Lung (tissue), 12 donors: Measurements from ENCODE around the gene RNF115. TPM values are rescaled to one million over a fixed set of nuclear protein-coding genes. Genes with fewer than 3 reads are reported as not detected.

Source experiments
- ATAC-seq: fragments of 200-7000 bp; cut with Tn5 transposase; one replicate; pipeline ENCODE4 v1.9.1; 2020; ENCODE audit warnings: moderate number of reproducible peaks; ENCODE audit not compliant: insufficient read depth, low FRiP score
- DNase-seq, 3 donors: peaks; one replicate each; pipeline ENCODE4 v3.0.0-alpha.2; 2013 to 2017
- H3K27ac ChIP-seq, 2 donors: one replicate each; pipeline ENCODE4 v1.5.1; 2013; ENCODE audit warnings: mild to moderate bottlenecking in 2 of 2, moderate library complexity in 2 of 2, control low read depth in 1 of 2, inconsistent platforms in 1 of 2, low read depth in 1 of 2, low read length in 1 of 2
- H3K27me3 ChIP-seq, 3 donors: one replicate each; pipeline ENCODE4 v1.5.1; 2013; ENCODE audit warnings: low read length in 2 of 3; ENCODE audit not compliant: control insufficient read depth in 3 of 3, insufficient read depth in 3 of 3
- H3K36me3 ChIP-seq, 4 donors: one replicate each; pipeline ENCODE4 v1.5.1; 2013; ENCODE audit warnings: low read length in 4 of 4, mild to moderate bottlenecking in 1 of 4, moderate library complexity in 1 of 4; ENCODE audit not compliant: control insufficient read depth in 4 of 4, insufficient read depth in 4 of 4
- H3K4me1 ChIP-seq, 5 donors: one replicate each; pipeline ENCODE4 v1.5.1; 2013; ENCODE audit warnings: low read length in 5 of 5, mild to moderate bottlenecking in 2 of 5, moderate library complexity in 1 of 5; ENCODE audit not compliant: control insufficient read depth in 5 of 5, insufficient read depth in 5 of 5
- H3K4me3 ChIP-seq: one replicate; pipeline ENCODE4 v1.5.1; 2013; ENCODE audit warnings: mild to moderate bottlenecking, control low read depth, moderate library complexity
- H3K9ac ChIP-seq, 2 donors: one replicate each; pipeline ENCODE4 v1.5.1; 2013; ENCODE audit warnings: low read length in 2 of 2, control low read depth in 1 of 2; ENCODE audit not compliant: insufficient read depth in 1 of 2
- H3K9me3 ChIP-seq, 4 donors: one replicate each; pipeline ENCODE4 v1.5.1; 2013; ENCODE audit warnings: low read length in 3 of 4, mild to moderate bottlenecking in 1 of 4, moderate library complexity in 1 of 4; ENCODE audit not compliant: control insufficient read depth in 4 of 4, insufficient read depth in 3 of 4
- WGBS, 2 donors: extraction: QIAGEN DNeasy Blood & Tissue Kit; methylation state at CpG; one replicate each; pipeline ENCODE4 v1.1.7; 2013; 5-methylcytosine and 5-hydroxymethylcytosine counted together
- polyA plus RNA-seq, 2 donors: library from polyadenylated mRNA; stranded (reverse); fragments of 200-250 nt; gene quantifications; one replicate each; pipeline ENCODE4 v1.2.1, GENCODE V29; 2013
- total RNA-seq, 2 donors: library from RNA; depleted of rRNA in 1 of 2; stranded (reverse); fragments of >200 nt in 1 of 2; gene quantifications; one replicate each; pipeline ENCODE4 v1.2.1, GENCODE V29; 2014 to 2021
- TF ChIP-seq, protein P1 (sequence below): IDR thresholded peaks from 2 replicates; pipeline ENCODE4 v1.5.1; 2012; ENCODE audit warnings: mild to moderate bottlenecking; ENCODE audit errors: control extremely low read depth, extremely low read depth
- donor health status: control.
- donor health status: control.
- donor health status: Bipolar disorder and iron deficiency.
- donor health status: healthy.
- donor health status: DM: yes; HTN: yes; CAD: no.

RNF115 gene
- total and polyA plus RNA-seq, 4 donors, result 4.4 to 21.6 (median 11.5) TPM

- Histone ChIP-seq H3K27me3 (no peaks in the 10 kb centered on the region), H3K36me3 (peaks cover 21 to 39% (median 29%) of the 10 kb centered on the region in 4 donors), H3K9ac (peak overlapping the region in 1 of 2 donors; percentile 14), H3K4me1 (peaks cover 0 to 13% (median 0%) of the 10 kb centered on the region in 5 donors), H3K9me3 (no peaks in the 10 kb centered on the region), H3K4me3 (no peak overlapping the region), H3K27ac (peak overlapping the region in 1 of 2 donors; percentile 60)
- ATAC-seq (peak; percentile 42), DNase-seq (peak; percentile 58 to 74 (median 70))
- TF ChIP-seq, protein P1, sequence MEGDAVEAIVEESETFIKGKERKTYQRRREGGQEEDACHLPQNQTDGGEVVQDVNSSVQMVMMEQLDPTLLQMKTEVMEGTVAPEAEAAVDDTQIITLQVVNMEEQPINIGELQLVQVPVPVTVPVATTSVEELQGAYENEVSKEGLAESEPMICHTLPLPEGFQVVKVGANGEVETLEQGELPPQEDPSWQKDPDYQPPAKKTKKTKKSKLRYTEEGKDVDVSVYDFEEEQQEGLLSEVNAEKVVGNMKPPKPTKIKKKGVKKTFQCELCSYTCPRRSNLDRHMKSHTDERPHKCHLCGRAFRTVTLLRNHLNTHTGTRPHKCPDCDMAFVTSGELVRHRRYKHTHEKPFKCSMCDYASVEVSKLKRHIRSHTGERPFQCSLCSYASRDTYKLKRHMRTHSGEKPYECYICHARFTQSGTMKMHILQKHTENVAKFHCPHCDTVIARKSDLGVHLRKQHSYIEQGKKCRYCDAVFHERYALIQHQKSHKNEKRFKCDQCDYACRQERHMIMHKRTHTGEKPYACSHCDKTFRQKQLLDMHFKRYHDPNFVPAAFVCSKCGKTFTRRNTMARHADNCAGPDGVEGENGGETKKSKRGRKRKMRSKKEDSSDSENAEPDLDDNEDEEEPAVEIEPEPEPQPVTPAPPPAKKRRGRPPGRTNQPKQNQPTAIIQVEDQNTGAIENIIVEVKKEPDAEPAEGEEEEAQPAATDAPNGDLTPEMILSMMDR, result peak; percentile 33
- WGBS, 2 donors, result 47 to 69% methylated on average over 3 of the region's 3 CpGs
Observed at GRCh38 chr1:145846201-145846612, 22.3 kb upstream of the RNF115 start.

DNA sequence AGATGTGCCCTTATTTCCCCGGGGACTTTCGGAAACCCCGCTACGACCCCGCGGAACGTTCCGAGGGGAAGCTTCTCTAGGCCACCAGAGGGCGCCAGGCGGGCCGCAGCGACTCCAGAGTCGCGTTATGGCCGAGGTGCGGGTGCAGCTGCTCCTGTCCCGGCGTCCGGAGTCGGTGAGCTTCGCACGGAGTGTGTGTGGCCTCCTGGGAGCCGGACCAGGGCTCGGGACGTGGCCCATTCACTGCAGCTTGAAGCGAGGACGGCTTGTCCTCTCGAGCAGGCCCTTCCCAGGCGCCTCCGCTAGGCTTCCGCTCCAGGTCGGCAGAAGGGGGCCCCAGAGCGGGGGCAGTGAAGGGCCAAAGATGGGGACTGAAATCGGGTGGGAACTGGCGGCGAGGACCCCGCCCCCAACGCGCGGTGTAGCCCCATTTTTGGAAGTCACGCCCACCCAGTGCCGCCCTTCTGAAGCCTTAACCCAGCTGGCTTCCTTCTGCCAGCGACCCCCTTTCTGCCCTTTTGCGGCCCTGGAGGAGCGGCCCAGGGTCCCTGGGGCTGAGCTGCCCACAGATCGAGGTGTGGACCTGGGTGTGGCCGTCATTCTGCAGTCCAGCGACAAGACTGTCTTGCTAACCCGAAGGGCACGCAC is 21.7 kb upstream of the RNF115 start, which contains the start of gene NUDT17:
Gene NUDT17 (plus strand): TSS at position 117 of the 648 bp plus-strand sequence. CDS start 11 bp downstream, at position 128.
- H3K36me3 ChIP-seq, result peaks cover 21 to 41% (median 31%) of the 10 kb centered on the region in 4 donors
- H3K4me1 ChIP-seq, result peaks cover 0 to 13% (median 0%) of the 10 kb centered on the region in 5 donors
- no peaks in the 10 kb centered on the region for H3K27me3 ChIP-seq
- H3K9me3 ChIP-seq, result no peaks in the 10 kb centered on the region
- peak within 1 kb of the TSS; percentile 5 for H3K4me3 ChIP-seq
- DNase-seq (peak; percentile 87 to 88 (median 87)), ATAC-seq (peak; percentile 86)
- peak within 1 kb of the TSS; percentile 60 to 62 for H3K27ac ChIP-seq
- peak within 1 kb of the TSS; percentile 37 to 57 for H3K9ac ChIP-seq
- 0 to 2% methylated on average over 47 to 50 of the region's 50 CpGs for WGBS, 2 donors
- TF ChIP-seq, protein P1, result peak; percentile 75

DNA sequence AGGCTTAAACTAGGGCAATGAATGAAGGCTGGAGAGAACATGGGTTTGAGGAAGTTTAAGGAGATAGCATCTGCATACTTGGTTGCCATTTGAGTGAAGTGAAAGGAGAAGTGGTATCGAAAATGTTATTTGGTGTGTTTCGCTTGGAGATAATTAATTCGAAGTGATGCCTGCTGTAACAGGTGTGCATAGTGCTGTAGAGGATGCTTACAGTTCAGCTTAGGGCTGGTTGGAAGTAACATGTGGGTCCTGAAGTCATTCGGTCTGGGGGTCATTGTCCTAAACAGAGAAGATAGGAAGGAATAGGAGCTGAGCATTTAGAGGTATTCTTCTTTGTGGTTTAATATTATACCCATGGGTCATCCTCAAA is 21.2 kb upstream of the RNF115 start:
- DNase-seq (no peak), ATAC-seq (peak; percentile 8)
- Histone ChIP-seq H3K36me3 (peaks cover 16 to 41% (median 28%) of the 10 kb centered on the region in 4 donors), H3K27ac (no peak overlapping the region), H3K9me3 (no peaks in the 10 kb centered on the region), H3K27me3 (no peaks in the 10 kb centered on the region), H3K9ac (peak overlapping the region; percentile 4 to 37), H3K4me1 (peaks cover 0 to 13% (median 0%) of the 10 kb centered on the region in 5 donors), H3K4me3 (no peak overlapping the region)
- 7 to 10% methylated on average over 4 of the region's 4 CpGs for WGBS, 2 donors
- TF ChIP-seq, protein P1, result no peak
